Measurements from ENCODE around the gene SMOC1. TPM values are rescaled to one million over a fixed set of nuclear protein-coding genes. Genes with fewer than 3 reads are reported as not detected.

The SMOC1 gene
- total RNA-seq, 1 experiment from 2014 or later = 0.68 TPM

GRCh38 chr14:69858801-69859200, 20.4 kb upstream of the SMOC1 start:
- H3K4me1 Mint-ChIP-seq = peaks cover 23 to 36% of the 10 kb centered on the region in 2 experiments
- no peak overlapping the region for H3K23ac ChIP-seq (ENCODE audit: insufficient read length, low read depth, low read length)
- no peak overlapping the region for H3K4ac ChIP-seq (ENCODE audit: low read depth, low read length)
- H4K91ac ChIP-seq (ENCODE audit: insufficient read length, low read depth, low read length) = no peak overlapping the region
- H3K9me3 ChIP-seq (ENCODE audit: control insufficient read depth, low read depth, low read length) = no peaks in the 10 kb centered on the region
- no peak overlapping the region for H3K14ac ChIP-seq (ENCODE audit: insufficient read depth, low read length)
- no peak overlapping the region for H2BK15ac ChIP-seq (ENCODE audit: low read depth, low read length)
- no peak overlapping the region for H2BK12ac ChIP-seq (ENCODE audit: insufficient read length, low read depth, low read length)
- peaks cover 16% of the 10 kb centered on the region for H3K27me3 Mint-ChIP-seq (ENCODE audit: low read depth)
- H2AK5ac ChIP-seq (ENCODE audit: insufficient read length, low read length) = no peak overlapping the region
- H3K27me3 ChIP-seq (ENCODE audit: insufficient read depth, low read length) = no peaks in the 10 kb centered on the region
- DNase-seq = no peak
- H4K20me1 ChIP-seq (ENCODE audit: control insufficient read depth, insufficient read depth, insufficient read length) = no peaks in the 10 kb centered on the region
- H3K27ac ChIP-seq (ENCODE audit: insufficient read length, low read depth, low read length) = no peak overlapping the region
- no peak overlapping the region for H3K9ac ChIP-seq (ENCODE audit: extremely low read depth, insufficient read length, low read length)
- H3K9me3 Mint-ChIP-seq = peaks cover 0 to 3% of the 10 kb centered on the region in 2 experiments; a peak in 3 of 5 replicates
- H2BK5ac ChIP-seq (ENCODE audit: insufficient read length, low read length) = no peak overlapping the region
- H3K23me2 ChIP-seq (ENCODE audit: insufficient read length, low read depth, low read length, poor library complexity, severe bottlenecking) = no peaks in the 10 kb centered on the region
- TF ChIP-seq CTCF (conservative IDR thresholded peaks at IDR 0.05) = no peak
- H3K56ac ChIP-seq (ENCODE audit: insufficient read length, low read depth, low read length) = no peak overlapping the region
- no peak overlapping the region for H2AFZ ChIP-seq (ENCODE audit: low read length)
- peaks cover 7% of the 10 kb centered on the region; the same call in 1 of the 2 replicates for H3K4me1 ChIP-seq (ENCODE audit: insufficient read depth, low read length)
- no peak overlapping the region for H4K8ac ChIP-seq (replicated peaks; ENCODE audit: insufficient read length, low read depth, low read length)
- no peaks in the 10 kb centered on the region for H3K79me2 ChIP-seq (ENCODE audit: insufficient read depth, low read length)
- H4K5ac ChIP-seq (ENCODE audit: insufficient read length, low read depth, low read length) = no peak overlapping the region
- no peak overlapping the region for H3K18ac ChIP-seq (ENCODE audit: insufficient read length, low read depth, low read length)
- H3T11ph ChIP-seq (ENCODE audit: low read length) = no peak overlapping the region
- H3K4me3 Mint-ChIP-seq = peak overlapping the region in 1 of 2 experiments; percentile 61; a peak in 2 of 5 replicates
- no peak overlapping the region for H2BK20ac ChIP-seq (ENCODE audit: low read depth, low read length, poor library complexity, severe bottlenecking)
- no peaks in the 10 kb centered on the region for H3K79me1 ChIP-seq (ENCODE audit: insufficient read depth, low read depth, low read length, poor library complexity, severe bottlenecking)
- no CpG with 5 or more reads among the region's 8 CpGs for WGBS (ENCODE audit: extremely low coverage, insufficient read length, low lambda C conversion rate)
- H2BK120ac ChIP-seq (ENCODE audit: low read depth, low read length, poor library complexity, severe bottlenecking) = no peak overlapping the region
- H3K4me2 ChIP-seq (ENCODE audit: insufficient read depth, insufficient read length, low read length) = no peak overlapping the region
- peaks cover 0 to 1% (median 0%) of the 10 kb centered on the region in 3 experiments; a peak in 1 of 7 replicates for H3K36me3 Mint-ChIP-seq (ENCODE audit: insufficient read depth in 1 of 3, low read depth in 3 of 3)
- peak overlapping the region in 1 of 3 experiments; percentile 9; a peak in 1 of 7 replicates for H3K27ac Mint-ChIP-seq

Data from H9 (cell line).